Measurements from ENCODE around the gene PRRX2.
A peak's percentile ranks its signal among the peaks of the same experiment; 100 is the strongest.

DNA sequence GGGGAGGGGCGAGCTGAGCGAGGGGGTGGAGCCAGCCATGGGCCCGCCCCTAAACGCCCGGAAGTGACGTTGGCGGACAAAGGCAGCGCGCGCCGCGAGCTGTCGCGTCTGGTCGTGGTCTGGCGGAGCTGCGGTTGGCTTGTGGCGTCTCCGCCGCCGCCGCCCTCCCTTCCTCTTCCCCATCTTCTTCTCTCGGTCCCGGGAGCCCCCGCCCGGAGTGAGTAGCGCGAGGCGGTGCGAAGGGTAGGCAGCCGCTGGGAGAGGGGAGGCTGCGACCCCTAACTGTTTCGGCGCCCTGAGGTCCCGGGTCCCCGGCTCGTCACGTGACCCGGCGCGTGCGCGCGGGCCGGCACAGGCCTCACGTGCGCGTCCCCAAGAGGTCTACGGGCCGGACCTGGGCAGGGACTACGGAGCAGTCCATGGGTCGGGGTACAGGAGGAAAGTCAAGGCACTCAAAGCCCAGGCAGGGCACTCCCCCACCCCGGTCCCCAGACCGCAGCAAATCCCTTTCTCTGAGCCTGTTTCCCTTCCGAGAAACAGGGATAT is 39.3 kb upstream of the PRRX2 start, which contains the start of gene NTMT1:
- TF ChIP-seq EP300 (IDR thresholded peaks at IDR 0.05) (peak in 1 of 4 donors; percentile 31), POLR2A (IDR thresholded peaks at IDR 0.05) (peak; percentile 96 to 98)
- TF ChIP-seq, protein P1, sequence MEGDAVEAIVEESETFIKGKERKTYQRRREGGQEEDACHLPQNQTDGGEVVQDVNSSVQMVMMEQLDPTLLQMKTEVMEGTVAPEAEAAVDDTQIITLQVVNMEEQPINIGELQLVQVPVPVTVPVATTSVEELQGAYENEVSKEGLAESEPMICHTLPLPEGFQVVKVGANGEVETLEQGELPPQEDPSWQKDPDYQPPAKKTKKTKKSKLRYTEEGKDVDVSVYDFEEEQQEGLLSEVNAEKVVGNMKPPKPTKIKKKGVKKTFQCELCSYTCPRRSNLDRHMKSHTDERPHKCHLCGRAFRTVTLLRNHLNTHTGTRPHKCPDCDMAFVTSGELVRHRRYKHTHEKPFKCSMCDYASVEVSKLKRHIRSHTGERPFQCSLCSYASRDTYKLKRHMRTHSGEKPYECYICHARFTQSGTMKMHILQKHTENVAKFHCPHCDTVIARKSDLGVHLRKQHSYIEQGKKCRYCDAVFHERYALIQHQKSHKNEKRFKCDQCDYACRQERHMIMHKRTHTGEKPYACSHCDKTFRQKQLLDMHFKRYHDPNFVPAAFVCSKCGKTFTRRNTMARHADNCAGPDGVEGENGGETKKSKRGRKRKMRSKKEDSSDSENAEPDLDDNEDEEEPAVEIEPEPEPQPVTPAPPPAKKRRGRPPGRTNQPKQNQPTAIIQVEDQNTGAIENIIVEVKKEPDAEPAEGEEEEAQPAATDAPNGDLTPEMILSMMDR (IDR thresholded peaks at IDR 0.05): no peak

Data from sigmoid colon (tissue), 4 donors.